RWPE1 (cell line): Measurements from ENCODE around the gene ELMO3.

Source experiments
- CTCF ChIA-PET: fragments of 350-600 bp; sonication (Branson Sonifier 250); formaldehyde crosslinking; extraction: SDS; loops from one replicate; lab custom pipeline; 2021; lab: Yijun Ruan, JAX
- POLR2A ChIA-PET: fragments of 400-600 bp; formaldehyde crosslinking; extraction: SDS; loops from one replicate; lab custom pipeline; 2020; ENCODE audit warnings: antibody characterized with exemption; ENCODE audit not compliant: low non-redundant PET; lab: Yijun Ruan, JAX
- DNase-seq: peaks from one replicate; pipeline ENCODE4 v3.0.0; 2012; ENCODE audit warnings: low spot score
- H3K27ac ChIP-seq: fragments of 450-650 bp; 2 replicates; pipeline ENCODE4 v1.5.1; 2017
- TF ChIP-seq, protein P1 (sequence below): fragments of 450-650 bp; conservative IDR thresholded peaks from 2 replicates; pipeline ENCODE4 v1.5.1; 2017; ENCODE audit warnings: low read depth, mild to moderate bottlenecking

Gene ELMO3

DNA sequence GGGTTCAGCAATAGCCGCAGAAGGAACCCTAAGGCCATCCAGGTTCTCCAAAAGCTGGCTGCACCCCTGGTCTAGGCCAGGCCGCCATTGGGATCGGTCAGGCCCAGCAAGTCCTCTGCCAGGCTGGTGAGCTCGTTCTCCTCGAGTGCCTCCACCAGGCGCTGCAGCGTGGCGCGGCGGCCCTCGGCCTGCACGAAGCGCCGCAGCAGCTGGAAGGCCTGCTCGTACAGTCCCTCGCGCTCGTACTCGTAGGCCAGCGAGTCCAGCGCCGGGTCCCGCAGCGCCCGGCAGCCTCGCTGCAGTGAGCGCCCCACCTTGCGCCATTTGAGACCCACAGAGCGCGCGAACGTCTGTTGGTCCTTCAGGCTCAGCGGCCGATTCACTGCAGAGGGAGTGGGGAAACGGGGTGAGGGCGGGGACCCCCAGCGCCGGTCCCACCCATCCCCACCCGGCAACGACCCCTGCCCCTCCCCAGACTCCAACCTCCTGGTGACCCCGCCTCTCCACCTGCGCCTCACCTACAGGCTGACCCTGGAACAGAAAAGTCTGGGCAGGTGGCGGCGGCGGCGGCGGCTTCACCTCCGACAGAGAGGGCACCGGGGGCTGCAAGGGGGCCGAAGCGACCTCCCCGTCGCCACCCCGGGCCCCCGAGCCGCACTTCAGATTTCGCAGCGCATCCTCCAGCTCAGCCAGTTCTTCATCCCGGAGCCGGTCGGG, 44.2 kb upstream of the ELMO3 start:
- TF ChIP-seq, protein P1, sequence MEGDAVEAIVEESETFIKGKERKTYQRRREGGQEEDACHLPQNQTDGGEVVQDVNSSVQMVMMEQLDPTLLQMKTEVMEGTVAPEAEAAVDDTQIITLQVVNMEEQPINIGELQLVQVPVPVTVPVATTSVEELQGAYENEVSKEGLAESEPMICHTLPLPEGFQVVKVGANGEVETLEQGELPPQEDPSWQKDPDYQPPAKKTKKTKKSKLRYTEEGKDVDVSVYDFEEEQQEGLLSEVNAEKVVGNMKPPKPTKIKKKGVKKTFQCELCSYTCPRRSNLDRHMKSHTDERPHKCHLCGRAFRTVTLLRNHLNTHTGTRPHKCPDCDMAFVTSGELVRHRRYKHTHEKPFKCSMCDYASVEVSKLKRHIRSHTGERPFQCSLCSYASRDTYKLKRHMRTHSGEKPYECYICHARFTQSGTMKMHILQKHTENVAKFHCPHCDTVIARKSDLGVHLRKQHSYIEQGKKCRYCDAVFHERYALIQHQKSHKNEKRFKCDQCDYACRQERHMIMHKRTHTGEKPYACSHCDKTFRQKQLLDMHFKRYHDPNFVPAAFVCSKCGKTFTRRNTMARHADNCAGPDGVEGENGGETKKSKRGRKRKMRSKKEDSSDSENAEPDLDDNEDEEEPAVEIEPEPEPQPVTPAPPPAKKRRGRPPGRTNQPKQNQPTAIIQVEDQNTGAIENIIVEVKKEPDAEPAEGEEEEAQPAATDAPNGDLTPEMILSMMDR = no peak
- POLR2A ChIA-PET = interaction anchor here (0.6 to 0.9 kb wide), 3 partner anchors 16 to 276 kb away, joined by 3 to 4 read pairs (median 3); partner anchors contain the start of gene NOL3
- DNase-seq = no peak
- H3K27ac ChIP-seq = no peak overlapping the region
- CTCF ChIA-PET = interaction anchor here (0.5 to 2.0 kb wide), 40 partner anchors 9 to 1102 kb away, joined by 3 to 27 read pairs (median 4); partner anchors contain the start of genes CES3, ELMO3 and EXOC3L1

DNA sequence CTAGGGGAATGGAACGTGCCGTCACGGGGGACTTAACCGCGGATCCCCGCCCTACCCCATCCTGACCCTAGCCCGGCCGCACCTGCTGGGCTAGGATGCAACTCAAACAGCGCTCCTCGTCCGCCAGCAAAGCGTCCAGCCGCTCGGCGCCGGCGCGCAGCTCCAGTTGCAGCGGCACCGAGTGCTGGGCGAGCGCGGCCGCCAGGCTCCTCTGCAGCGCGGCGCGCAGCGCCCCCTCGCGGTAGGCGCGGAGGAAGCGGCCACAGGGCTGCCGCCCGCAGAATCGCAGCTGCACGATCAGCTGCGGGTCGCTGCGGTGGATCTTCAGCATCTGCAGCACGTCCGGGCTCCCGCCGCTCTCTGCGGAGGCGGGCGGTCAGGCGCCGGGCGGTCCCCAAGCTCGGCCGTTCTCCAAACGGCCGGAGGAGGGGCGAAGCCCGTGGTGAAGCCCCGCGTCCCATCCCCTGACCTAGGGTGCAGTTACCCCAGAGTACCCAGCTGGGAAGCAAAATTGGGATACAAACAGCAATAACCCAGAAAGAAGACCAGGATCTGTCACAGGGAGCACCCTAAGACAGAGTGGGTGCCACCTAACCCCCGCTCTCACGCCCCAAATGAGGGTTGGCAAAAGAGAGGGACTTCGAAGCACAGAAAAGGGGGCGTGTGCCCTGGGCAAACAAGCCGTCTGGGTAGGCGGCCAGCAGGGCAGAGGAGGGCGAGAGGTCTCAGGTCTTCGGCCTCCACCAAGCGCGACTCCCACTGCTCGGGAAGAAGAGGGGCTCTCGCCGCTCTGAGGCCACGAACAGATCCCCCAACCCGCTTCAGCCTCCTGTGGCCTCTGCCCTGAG, 43.4 kb upstream of the ELMO3 start:
- TF ChIP-seq, protein P1 = peak; percentile 95
- ChIA-PET CTCF (interaction anchor here (0.5 to 2.0 kb wide), 44 partner anchors 8 to 1103 kb away, joined by 3 to 27 read pairs (median 4); partner anchors contain the start of genes CES3, ELMO3, EXOC3L1 and NOL3), POLR2A (interaction anchor here (0.6 to 0.9 kb wide), 3 partner anchors 15 to 276 kb away, joined by 3 to 4 read pairs (median 3); partner anchors contain the start of gene NOL3)
- peak; percentile 74 for DNase-seq
- no peak overlapping the region for H3K27ac ChIP-seq

DNA sequence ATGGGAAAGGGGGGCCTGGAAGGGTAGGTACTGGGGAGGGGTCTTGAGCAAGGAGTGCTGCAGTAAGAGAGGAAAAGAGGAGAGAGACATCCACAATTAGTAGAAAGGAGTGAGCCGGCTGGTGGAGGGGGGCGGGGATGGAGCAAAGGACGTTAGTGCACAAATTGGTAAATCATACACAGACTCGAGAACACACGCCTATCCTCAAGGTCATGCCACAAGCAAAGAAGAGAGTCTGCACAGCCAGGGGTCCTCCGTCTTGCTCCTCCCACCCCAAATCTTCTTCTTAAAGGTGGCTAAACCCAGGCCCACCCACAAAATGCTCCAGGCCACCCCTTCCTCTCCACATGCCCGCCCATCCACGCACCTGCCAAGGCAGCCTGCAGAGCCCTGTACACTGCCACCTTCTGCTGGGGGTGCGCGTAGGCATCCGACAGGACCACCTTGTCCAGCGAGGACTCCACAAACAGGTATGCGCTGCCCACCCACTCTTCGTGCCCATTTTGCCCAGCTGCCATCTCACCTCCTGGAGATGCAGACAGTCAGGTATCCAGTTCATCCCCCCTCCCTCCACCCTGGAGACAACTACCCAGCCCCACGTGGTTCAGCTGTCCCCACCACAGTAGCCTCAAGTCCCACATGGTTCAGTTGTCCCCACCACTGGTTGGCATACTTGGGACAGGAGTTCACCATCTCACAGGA, 42.6 kb upstream of the ELMO3 start:
- no peak overlapping the region for H3K27ac ChIP-seq
- DNase-seq = no peak
- ChIA-PET CTCF (interaction anchor here (0.9 to 2.0 kb wide), 11 partner anchors 14 to 202 kb away, joined by 3 to 27 read pairs (median 9); partner anchors contain the start of gene NOL3), POLR2A (no interaction called here)
- TF ChIP-seq, protein P1 = no peak

DNA sequence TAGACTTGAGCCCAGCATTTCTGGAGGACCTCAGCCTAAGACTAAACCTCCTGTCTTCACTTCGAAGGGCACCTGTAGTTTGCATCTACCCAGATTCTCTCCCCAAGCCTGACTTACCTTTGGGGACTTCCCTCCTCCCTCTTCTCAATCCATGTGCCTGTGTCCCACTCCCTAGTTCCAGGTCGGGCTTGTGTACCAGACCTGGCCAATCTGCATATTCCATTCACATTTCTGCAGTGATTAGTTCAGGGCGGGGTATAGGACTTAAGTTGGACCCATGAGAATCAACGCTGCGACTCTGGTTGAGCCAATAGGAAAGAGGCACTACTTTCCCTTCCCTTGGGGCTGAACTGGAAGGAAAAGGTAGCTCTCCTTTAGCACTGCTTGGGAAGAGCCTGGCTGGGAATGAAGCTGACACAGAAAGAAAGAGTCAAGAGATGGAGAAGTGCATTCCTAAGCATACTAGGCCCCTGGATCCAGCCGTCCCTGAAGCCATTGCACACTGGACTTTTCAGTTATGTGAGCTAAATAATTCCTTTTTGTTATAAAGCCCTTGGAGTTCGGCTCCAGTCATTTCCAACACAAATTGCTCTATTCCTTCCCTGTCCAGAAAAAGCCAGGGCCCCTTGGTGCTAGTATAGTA, 41.7 kb upstream of the ELMO3 start:
- TF ChIP-seq, protein P1 = no peak
- DNase-seq = no peak
- no peak overlapping the region for H3K27ac ChIP-seq
- ChIA-PET POLR2A (no interaction called here), CTCF (no interaction called here)

DNA sequence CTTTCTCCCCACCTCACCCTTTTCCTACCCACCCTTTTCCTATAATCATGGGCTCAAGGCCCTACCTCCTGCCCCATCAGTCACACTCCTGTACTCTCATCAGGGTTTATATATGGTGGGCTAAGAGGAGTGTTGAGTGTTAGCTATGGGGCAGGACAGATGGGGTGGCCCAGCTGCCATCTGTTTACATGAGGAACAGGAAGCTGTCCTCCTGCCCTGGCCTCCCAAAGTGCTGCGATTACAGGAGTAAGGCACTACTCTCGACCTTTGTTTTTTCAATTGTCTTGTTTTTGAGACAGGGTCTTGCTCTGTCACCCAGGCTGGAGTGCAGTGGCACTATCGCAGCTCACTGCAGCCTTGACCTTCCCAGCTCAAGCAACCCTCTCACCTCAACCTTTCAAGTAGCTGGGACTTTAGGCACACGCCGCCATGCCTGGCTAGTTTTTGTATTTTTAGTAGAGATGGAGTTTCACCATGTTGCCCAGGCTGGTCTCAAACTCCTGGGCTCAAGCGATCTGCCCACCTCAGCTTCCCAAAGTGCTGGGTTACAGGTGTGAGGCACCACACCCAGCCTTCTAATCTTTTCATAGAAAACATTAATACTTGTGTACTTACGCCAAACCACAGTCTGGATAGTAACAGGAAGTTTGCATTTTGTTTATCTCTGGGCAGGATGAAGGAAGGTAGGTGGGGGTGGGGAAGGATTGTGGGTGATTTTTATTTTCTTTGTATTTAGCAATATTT, 40.9 kb upstream of the ELMO3 start:
- TF ChIP-seq, protein P1 = no peak
- POLR2A ChIA-PET = no interaction called here
- DNase-seq = no peak
- CTCF ChIA-PET = interaction anchor here (0.6 kb wide), 1 partner anchor 615 kb away, joined by 3 read pairs; no protein-coding TSS in a partner anchor
- H3K27ac ChIP-seq = peak overlapping the region; percentile 40
